Hepatocyte (in vitro differentiated cells): ENCODE data around the gene ATP8B3. TPM values are rescaled to one million over a fixed set of nuclear protein-coding genes. Genes with fewer than 3 reads are reported as not detected.

Experiments used
- DNase-seq: peaks from one replicate; pipeline ENCODE4 v3.0.0-alpha.2; 2016; ENCODE audit warnings: low spot score
- H2AFZ ChIP-seq: fragments of 200-600 bp; sonication (generic); 2 replicates; pipeline ENCODE4 v1.6.0; 2016; ENCODE audit warnings: antibody characterized with exemption, mild to moderate bottlenecking
- H3K27ac ChIP-seq: fragments of 200-600 bp; sonication (generic); 2 replicates; pipeline ENCODE4 v1.5.1; 2016; ENCODE audit warnings: mild to moderate bottlenecking
- H3K27me3 ChIP-seq: fragments of 200-600 bp; sonication (generic); 2 replicates; pipeline ENCODE4 v1.6.1; 2016
- H3K36me3 ChIP-seq: fragments of 200-600 bp; sonication (generic); replicated peaks from 2 replicates; pipeline ENCODE4 v1.5.1; 2016; ENCODE audit warnings: low read depth; ENCODE audit not compliant: insufficient read depth
- H3K4me1 ChIP-seq: fragments of 200-600 bp; sonication (generic); 2 replicates; pipeline ENCODE4 v1.5.1; 2016; ENCODE audit warnings: mild to moderate bottlenecking, moderate library complexity; ENCODE audit not compliant: insufficient read depth
- H3K4me2 ChIP-seq: fragments of 200-600 bp; sonication (generic); 2 replicates; pipeline ENCODE4 v1.6.0; 2016
- H3K4me3 ChIP-seq: fragments of 200-600 bp; sonication (generic); 2 replicates; pipeline ENCODE4 v1.5.1; 2016; ENCODE audit warnings: mild to moderate bottlenecking
- H3K79me2 ChIP-seq: fragments of 200-600 bp; sonication (generic); 2 replicates; pipeline ENCODE4 v1.6.0; 2017; ENCODE audit warnings: mild to moderate bottlenecking
- H3K9me2 ChIP-seq: fragments of 200-600 bp; sonication (generic); replicated peaks from 2 replicates; pipeline ENCODE4 v1.6.0; 2017; ENCODE audit warnings: mild to moderate bottlenecking; ENCODE audit not compliant: insufficient read depth
- H3K9me3 ChIP-seq: fragments of 200-600 bp; sonication (generic); 2 replicates; pipeline ENCODE4 v1.5.1; 2016; ENCODE audit warnings: low read depth, mild to moderate bottlenecking
- H4K20me1 ChIP-seq: fragments of 200-600 bp; sonication (generic); 2 replicates; pipeline ENCODE4 v1.6.0; 2016; ENCODE audit warnings: mild to moderate bottlenecking; ENCODE audit not compliant: insufficient read depth, poor library complexity, severe bottlenecking
- EZH2 ChIP-seq: fragments of 200-600 bp; sonication (generic); IDR thresholded peaks from 2 replicates; pipeline ENCODE4 v1.6.1; 2016; ENCODE audit warnings: antibody characterized with exemption, mild to moderate bottlenecking, borderline replicate concordance
- EZH2phosphoT487 ChIP-seq: fragments of 200-600 bp; sonication (generic); IDR thresholded peaks from one replicate; pipeline ENCODE4 v1.6.1; 2018; ENCODE audit warnings: antibody characterized with exemption, mild to moderate bottlenecking, low read depth, moderate library complexity; ENCODE audit not compliant: unreplicated experiment, severe bottlenecking
- WGBS: methylation state at CpG from one replicate; pipeline ENCODE4 v1.1.6; 2016; ENCODE audit warnings: low lambda C conversion rate; ENCODE audit errors: missing lambda C conversion rate; 5-methylcytosine and 5-hydroxymethylcytosine counted together
- polyA plus RNA-seq: library from polyadenylated mRNA; unstranded; fragments of >200 nt; fragmentation: Nextera tagmentation; extraction: Ambion mirVana; gene quantifications from 2 replicates; pipeline ENCODE4 v1.2.1, GENCODE V29; 2016
- total RNA-seq: library from RNA; depleted of rRNA; stranded (reverse); fragments of >200 nt; gene quantifications from 2 replicates; pipeline ENCODE4 v1.2.3, GENCODE V29; 2014
- TF ChIP-seq, protein P1 (sequence below): fragments of 200-600 bp; sonication (generic); IDR thresholded peaks from 2 replicates; pipeline ENCODE4 v1.5.1; 2016; ENCODE audit warnings: antibody characterized with exemption, mild to moderate bottlenecking; ENCODE audit not compliant: poor library complexity

The ATP8B3 gene
- total and polyA plus RNA-seq, 2 experiments from 2014 or later, result 1.7 to 2.4 TPM

DNA sequence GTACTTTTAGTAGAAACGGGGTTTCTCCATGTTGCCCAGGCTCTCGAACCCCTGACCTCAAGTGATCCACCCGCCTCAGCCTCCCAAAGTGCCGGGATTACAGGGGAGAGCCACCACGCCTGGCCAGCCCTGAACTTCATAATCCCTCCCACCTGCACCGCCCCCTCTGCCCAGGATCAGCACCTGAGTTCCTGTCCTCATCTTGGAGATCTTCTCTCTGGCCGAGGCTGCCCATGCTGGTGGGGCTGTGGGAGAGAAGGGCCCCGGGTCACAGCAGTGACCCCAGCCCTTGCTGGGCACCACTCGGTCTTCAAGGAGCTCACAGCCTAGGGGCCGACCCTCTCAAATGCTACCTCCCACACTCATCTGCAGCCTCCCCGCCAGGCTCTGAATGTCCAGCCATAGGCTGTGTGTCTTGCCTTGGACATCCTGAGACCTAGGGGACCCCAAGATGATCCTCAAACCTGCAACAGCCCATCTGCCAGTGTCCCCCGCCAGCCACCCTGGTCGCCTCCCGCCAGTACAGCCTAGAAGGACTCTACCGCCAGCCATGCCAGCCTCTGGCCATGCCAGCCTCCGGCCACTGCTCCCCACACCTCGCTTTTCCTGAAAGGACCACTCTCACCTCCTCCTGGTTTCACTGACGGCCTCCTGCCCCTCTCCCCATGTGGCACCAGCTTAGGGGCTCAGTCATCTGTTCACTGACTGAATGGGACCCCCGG is 1.5 kb downstream of the ATP8B3 start:
- Histone ChIP-seq H3K4me2 (no peak overlapping the region), H3K27me3 (no peaks in the 10 kb centered on the region), H3K79me2 (no peaks in the 10 kb centered on the region), H3K4me1 (peaks cover 5% of the 10 kb centered on the region), H3K27ac (no peak overlapping the region), H3K9me3 (no peaks in the 10 kb centered on the region), H3K9me2 (no peaks in the 10 kb centered on the region), H3K36me3 (no peaks in the 10 kb centered on the region), H3K4me3 (no peak overlapping the region), H4K20me1 (no peaks in the 10 kb centered on the region), H2AFZ (no peak overlapping the region)
- no peak for TF ChIP-seq EZH2phosphoT487
- TF ChIP-seq, protein P1, sequence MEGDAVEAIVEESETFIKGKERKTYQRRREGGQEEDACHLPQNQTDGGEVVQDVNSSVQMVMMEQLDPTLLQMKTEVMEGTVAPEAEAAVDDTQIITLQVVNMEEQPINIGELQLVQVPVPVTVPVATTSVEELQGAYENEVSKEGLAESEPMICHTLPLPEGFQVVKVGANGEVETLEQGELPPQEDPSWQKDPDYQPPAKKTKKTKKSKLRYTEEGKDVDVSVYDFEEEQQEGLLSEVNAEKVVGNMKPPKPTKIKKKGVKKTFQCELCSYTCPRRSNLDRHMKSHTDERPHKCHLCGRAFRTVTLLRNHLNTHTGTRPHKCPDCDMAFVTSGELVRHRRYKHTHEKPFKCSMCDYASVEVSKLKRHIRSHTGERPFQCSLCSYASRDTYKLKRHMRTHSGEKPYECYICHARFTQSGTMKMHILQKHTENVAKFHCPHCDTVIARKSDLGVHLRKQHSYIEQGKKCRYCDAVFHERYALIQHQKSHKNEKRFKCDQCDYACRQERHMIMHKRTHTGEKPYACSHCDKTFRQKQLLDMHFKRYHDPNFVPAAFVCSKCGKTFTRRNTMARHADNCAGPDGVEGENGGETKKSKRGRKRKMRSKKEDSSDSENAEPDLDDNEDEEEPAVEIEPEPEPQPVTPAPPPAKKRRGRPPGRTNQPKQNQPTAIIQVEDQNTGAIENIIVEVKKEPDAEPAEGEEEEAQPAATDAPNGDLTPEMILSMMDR, result no peak
- TF ChIP-seq EZH2, result no peak
- no peak for DNase-seq
- 92% methylated on average over 19 of the region's 19 CpGs for WGBS

DNA sequence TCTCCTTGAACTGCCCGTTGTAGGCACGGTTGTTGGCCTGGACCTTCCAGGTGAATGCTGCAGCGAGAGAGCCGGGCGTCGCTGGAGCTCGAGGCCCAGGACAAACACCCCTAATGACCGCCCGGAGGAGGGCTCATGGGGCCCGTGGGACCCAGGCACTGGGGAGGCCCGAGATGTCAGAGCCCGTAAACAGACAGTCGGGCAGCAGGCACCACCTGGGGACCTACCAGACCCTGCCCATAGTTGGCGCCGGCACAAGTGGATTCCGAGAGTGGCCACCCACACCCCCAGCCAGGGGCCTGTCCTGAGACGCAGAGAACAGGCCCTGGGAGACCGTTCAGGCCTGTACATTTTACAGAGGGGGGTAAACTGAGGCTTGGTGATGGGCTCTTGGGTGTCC is 2.4 kb downstream of the ATP8B3 start:
- TF ChIP-seq, protein P1, result no peak
- TF ChIP-seq EZH2phosphoT487 (no peak), EZH2 (no peak)
- 89% methylated on average over 18 of the region's 18 CpGs for WGBS
- H3K36me3 ChIP-seq, result no peaks in the 10 kb centered on the region
- H3K9me3 ChIP-seq, result no peaks in the 10 kb centered on the region
- H3K9me2 ChIP-seq, result no peaks in the 10 kb centered on the region
- no peaks in the 10 kb centered on the region for H3K27me3 ChIP-seq
- no peak overlapping the region for H2AFZ ChIP-seq
- peaks cover 5% of the 10 kb centered on the region for H3K4me1 ChIP-seq
- no peak overlapping the region for H3K4me3 ChIP-seq
- no peak for DNase-seq
- no peaks in the 10 kb centered on the region for H3K79me2 ChIP-seq
- no peaks in the 10 kb centered on the region for H4K20me1 ChIP-seq
- no peak overlapping the region for H3K27ac ChIP-seq
- H3K4me2 ChIP-seq, result no peak overlapping the region

DNA sequence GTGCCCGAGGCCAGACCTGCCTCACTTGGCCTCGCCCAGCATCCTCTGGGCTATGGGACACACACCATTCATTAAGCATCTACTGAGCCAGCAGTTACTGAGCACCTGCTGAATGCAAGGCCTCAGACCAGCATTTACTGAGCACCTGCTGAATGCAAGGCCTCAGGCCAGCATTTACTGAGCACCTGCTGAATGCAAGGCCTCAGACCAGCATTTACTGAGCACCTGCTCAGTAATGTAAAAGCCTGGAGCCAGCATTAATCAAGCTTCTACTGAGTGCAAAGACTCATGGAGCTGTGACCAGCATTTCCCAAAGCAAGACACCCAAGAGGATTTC is 3.7 kb downstream of the ATP8B3 start:
- no peak overlapping the region for H3K27ac ChIP-seq
- WGBS, result 96% methylated on average over 2 of the region's 2 CpGs
- no peak overlapping the region for H3K4me3 ChIP-seq
- H3K27me3 ChIP-seq, result no peaks in the 10 kb centered on the region
- no peaks in the 10 kb centered on the region for H3K9me2 ChIP-seq
- H3K9me3 ChIP-seq, result no peaks in the 10 kb centered on the region
- peaks cover 4% of the 10 kb centered on the region for H3K4me1 ChIP-seq
- H3K36me3 ChIP-seq, result no peaks in the 10 kb centered on the region
- H4K20me1 ChIP-seq, result no peaks in the 10 kb centered on the region
- no peak for DNase-seq
- no peaks in the 10 kb centered on the region for H3K79me2 ChIP-seq
- H2AFZ ChIP-seq, result no peak overlapping the region
- TF ChIP-seq EZH2phosphoT487 (no peak), EZH2 (no peak)
- TF ChIP-seq, protein P1, result no peak
- no peak overlapping the region for H3K4me2 ChIP-seq
